DMS53 treated with DMSO at 0.1 percent for 48 hours (cell line): Measurements from ENCODE around the gene KRTAP21-1.
A peak's percentile ranks its signal among the peaks of the same experiment; 100 is the strongest.
"Not testable (repeated sequence)": the region's sequence is repeated elsewhere in the genome, so short reads cannot be mapped to it uniquely, and the experiment has no call there.

Experiments used
- DNase-seq: peaks from one replicate; lab custom pipeline; 2025; ENCODE audit not compliant: unreplicated experiment; lab: John Stamatoyannopoulos, UW

KRTAP21-1 gene

GRCh38 chr21:30755328-30755727 lies at the start of gene KRTAP21-1:
Gene KRTAP21-1 (minus strand): TSS chr21:30755428. CDS start chr21:30755378, 50 bp downstream.
- not testable (repeated sequence) for DNase-seq

GRCh38 chr21:30800605-30801004 lies 45.4 kb upstream of the KRTAP21-1 start:
- DNase-seq: no peak

GRCh38 chr21:30793581-30794314 lies 38.5 kb upstream of the KRTAP21-1 start:
- peak; percentile 24 for DNase-seq

- no peak for DNase-seq
Observed at GRCh38 chr21:30779249-30779648, 24.0 kb upstream of the KRTAP21-1 start.

- no peak for DNase-seq
Observed at GRCh38 chr21:30769724-30770431, 14.7 kb upstream of the KRTAP21-1 start.

- DNase-seq: no peak
Observed at GRCh38 chr21:30760776-30761175, 5.5 kb upstream of the KRTAP21-1 start.

- no peak for DNase-seq
Observed at GRCh38 chr21:30758306-30758705, 3.1 kb upstream of the KRTAP21-1 start.

- no peak for DNase-seq
Observed at GRCh38 chr21:30747159-30747558, 8.1 kb downstream of the KRTAP21-1 start, which contains the start of gene KRTAP21-2. Gene KRTAP21-2 (minus strand): TSS chr21:30747259. CDS start chr21:30747202, 57 bp downstream.

GRCh38 chr21:30740462-30740861 lies 14.8 kb downstream of the KRTAP21-1 start:
- no peak for DNase-seq

GRCh38 chr21:30733026-30733425 lies 22.2 kb downstream of the KRTAP21-1 start:
- DNase-seq: peak; percentile 4

- DNase-seq: no peak
Observed at GRCh38 chr21:30726726-30727125, 28.5 kb downstream of the KRTAP21-1 start.

GRCh38 chr21:30719401-30719800 lies 35.8 kb downstream of the KRTAP21-1 start:
- DNase-seq: peak; percentile 14

- no peak for DNase-seq
Observed at GRCh38 chr21:30718239-30718909, 36.9 kb downstream of the KRTAP21-1 start, which contains the start of gene KRTAP21-3. Gene KRTAP21-3 (minus strand): TSS chr21:30718777. CDS start chr21:30718759, 18 bp downstream.

- DNase-seq: no peak
Observed at GRCh38 chr21:30717105-30717504, 38.1 kb downstream of the KRTAP21-1 start.

GRCh38 chr21:30714946-30715345 lies 40.3 kb downstream of the KRTAP21-1 start:
- DNase-seq: no peak

GRCh38 chr21:30714456-30714855 lies 40.8 kb downstream of the KRTAP21-1 start:
- DNase-seq: no peak

GRCh38 chr21:30713766-30714165 lies 41.5 kb downstream of the KRTAP21-1 start:
- no peak for DNase-seq

GRCh38 chr21:30710499-30710898 lies 44.7 kb downstream of the KRTAP21-1 start:
- no peak for DNase-seq

- DNase-seq: no peak
Observed at GRCh38 chr21:30707409-30707808, 47.8 kb downstream of the KRTAP21-1 start.
